Esophagus muscularis mucosa (tissue), 4 donors: ENCODE measurements around the gene DNAH10. TPM values are rescaled to one million over a fixed set of nuclear protein-coding genes. Genes with fewer than 3 reads are reported as not detected.

Source experiments
- DNase-seq: peaks from one replicate; pipeline ENCODE4 v3.0.0-alpha.2; 2017; ENCODE audit errors: extremely low spot score
- H3K27ac ChIP-seq, 4 donors: fragments of 200-600 bp; sonication (generic); replicated peaks in 1 of 4; 1 replicate in 3 of 4; 2 replicates in 1 of 4; pipeline ENCODE4 v1.5.1; 2016 to 2019; ENCODE audit warnings: mild to moderate bottlenecking in 1 of 4
- H3K27me3 ChIP-seq, 4 donors: fragments of 200-600 bp; sonication (generic); one replicate each; pipeline versions ENCODE4 v1.5.1 to v1.6.0; 2016 to 2019
- H3K36me3 ChIP-seq, 4 donors: fragments of 200-600 bp; sonication (generic); one replicate each; pipeline ENCODE4 v1.5.1; 2016 to 2019
- H3K4me1 ChIP-seq, 4 donors: fragments of 200-600 bp; sonication (generic); one replicate each; pipeline ENCODE4 v1.5.1; 2016 to 2019
- H3K4me3 ChIP-seq, 4 donors: fragments of 200-600 bp; sonication (generic); 1 replicate in 2 of 4; 2 replicates in 2 of 4; pipeline ENCODE4 v1.5.1; 2016 to 2019; ENCODE audit warnings: mild to moderate bottlenecking in 4 of 4, moderate library complexity in 1 of 4
- H3K9me3 ChIP-seq, 4 donors: fragments of 200-600 bp; sonication (generic); 1 replicate in 3 of 4; 2 replicates in 1 of 4; pipeline ENCODE4 v1.5.1; 2016 to 2019
- EP300 ChIP-seq: sonication (generic); formaldehyde crosslinking; IDR thresholded peaks from one replicate; pipeline ENCODE4 v1.6.1; 2017; ENCODE audit warnings: antibody characterized with exemption
- POLR2A ChIP-seq: fragments of 450-650 bp; IDR thresholded peaks from one replicate; pipeline ENCODE4 v1.6.1; 2017; ENCODE audit warnings: antibody characterized with exemption, moderate library complexity, mild to moderate bottlenecking, low read depth
- POLR2AphosphoS5 ChIP-seq, 2 donors: sonication (generic); formaldehyde crosslinking; IDR thresholded peaks; one replicate each; pipeline ENCODE4 v1.6.1; 2017; ENCODE audit warnings: antibody characterized with exemption in 2 of 2
- WGBS: methylation state at CpG from one replicate; pipeline ENCODE4 v1.1.5; 2018; 5-methylcytosine and 5-hydroxymethylcytosine counted together
- intact Hi-C: fragments of 100-400 bp; cut with DNase I; formaldehyde crosslinking; loops from one replicate; pipeline ENCODE4 v1.15.1; 2023
- total RNA-seq, 4 donors: library from RNA; depleted of rRNA; stranded (reverse); fragments of >200 nt; gene quantifications; one replicate each; pipeline versions ENCODE4 v1.1.0 to v1.2.1, GENCODE V29; 2016
- TF ChIP-seq, protein P1 (sequence below), 3 experiments: fragments of 200-600 bp in 2 of 3; fragments of 450-650 bp in 1 of 3; sonication (generic) in 2 of 3; IDR thresholded peaks; one replicate each; pipeline ENCODE4 v1.5.1; 2017 to 2019; ENCODE audit warnings: antibody characterized with exemption in 3 of 3, mild to moderate bottlenecking in 2 of 3, moderate library complexity in 1 of 3

The DNAH10 gene
- total RNA-seq, 4 donors from 2014 or later, result 0.06 to 1.3 TPM; not detected in 2

DNA sequence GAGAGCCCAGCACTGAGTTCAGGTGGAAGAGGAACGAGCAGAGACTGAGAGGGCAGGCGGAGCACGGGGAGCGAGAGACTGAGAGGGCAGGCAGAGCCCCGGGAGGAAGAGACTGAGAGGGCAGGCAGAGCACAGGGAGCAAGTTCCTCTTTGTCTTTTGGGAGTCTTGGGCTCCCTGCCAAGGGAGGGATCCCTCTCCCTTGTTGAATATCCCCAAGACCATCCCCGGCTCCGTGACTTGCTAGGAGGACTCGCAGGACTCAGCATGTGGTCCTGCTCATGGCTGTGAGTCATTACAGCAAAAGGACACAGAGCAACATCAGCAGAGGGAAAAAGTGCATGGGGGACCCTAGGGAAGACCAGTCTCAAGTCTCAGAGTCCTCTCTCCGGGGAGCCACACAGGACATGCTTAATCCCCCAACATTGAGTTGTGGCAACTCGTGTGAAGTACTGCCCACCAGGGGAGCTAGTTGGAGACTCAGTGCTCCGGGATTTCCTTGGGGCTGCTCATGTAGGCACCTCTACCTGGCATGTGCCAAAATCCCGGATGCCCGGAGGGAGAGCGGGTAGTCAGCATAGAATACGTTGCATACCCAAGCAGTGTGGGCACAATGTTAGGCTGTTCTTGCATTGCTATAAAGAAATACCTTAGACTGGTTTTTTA, 129.5 kb downstream of the DNAH10 start:
- Histone ChIP-seq H3K27ac (no peak overlapping the region), H3K4me3 (no peak overlapping the region), H3K4me1 (no peaks in the 10 kb centered on the region), H3K9me3 (no peaks in the 10 kb centered on the region), H3K36me3 (no peaks in the 10 kb centered on the region), H3K27me3 (peaks cover 0 to 46% (median 0%) of the 10 kb centered on the region in 4 donors)
- WGBS, result 67% methylated on average over 13 of the region's 15 CpGs
- no peak for DNase-seq
- TF ChIP-seq, protein P1, sequence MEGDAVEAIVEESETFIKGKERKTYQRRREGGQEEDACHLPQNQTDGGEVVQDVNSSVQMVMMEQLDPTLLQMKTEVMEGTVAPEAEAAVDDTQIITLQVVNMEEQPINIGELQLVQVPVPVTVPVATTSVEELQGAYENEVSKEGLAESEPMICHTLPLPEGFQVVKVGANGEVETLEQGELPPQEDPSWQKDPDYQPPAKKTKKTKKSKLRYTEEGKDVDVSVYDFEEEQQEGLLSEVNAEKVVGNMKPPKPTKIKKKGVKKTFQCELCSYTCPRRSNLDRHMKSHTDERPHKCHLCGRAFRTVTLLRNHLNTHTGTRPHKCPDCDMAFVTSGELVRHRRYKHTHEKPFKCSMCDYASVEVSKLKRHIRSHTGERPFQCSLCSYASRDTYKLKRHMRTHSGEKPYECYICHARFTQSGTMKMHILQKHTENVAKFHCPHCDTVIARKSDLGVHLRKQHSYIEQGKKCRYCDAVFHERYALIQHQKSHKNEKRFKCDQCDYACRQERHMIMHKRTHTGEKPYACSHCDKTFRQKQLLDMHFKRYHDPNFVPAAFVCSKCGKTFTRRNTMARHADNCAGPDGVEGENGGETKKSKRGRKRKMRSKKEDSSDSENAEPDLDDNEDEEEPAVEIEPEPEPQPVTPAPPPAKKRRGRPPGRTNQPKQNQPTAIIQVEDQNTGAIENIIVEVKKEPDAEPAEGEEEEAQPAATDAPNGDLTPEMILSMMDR (IDR thresholded peaks at IDR 0.05), result no peak
- no peak for TF ChIP-seq POLR2AphosphoS5 (IDR thresholded peaks at IDR 0.05)
- intact Hi-C loops, result no loop called here

DNA sequence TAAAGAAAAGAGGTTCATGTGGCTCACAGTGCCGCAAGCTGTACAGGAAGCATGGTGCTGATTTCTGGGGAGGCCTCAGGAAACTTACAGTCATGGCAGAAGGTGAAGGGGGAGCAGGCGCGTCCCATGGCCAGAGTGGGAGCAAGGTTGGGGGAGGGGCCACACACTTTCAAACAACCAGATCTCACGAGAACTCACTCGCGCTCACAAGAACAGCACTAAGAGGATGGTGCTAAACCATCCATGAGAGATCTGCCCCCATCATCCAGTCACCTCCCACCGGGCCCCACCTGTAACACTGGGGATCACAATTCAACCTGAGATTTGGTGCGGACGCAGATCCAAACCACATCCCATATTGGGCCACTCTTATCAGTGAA, 130.1 kb downstream of the DNAH10 start:
- H3K4me3 ChIP-seq, result no peak overlapping the region
- DNase-seq, result no peak
- H3K36me3 ChIP-seq, result no peaks in the 10 kb centered on the region
- no peaks in the 10 kb centered on the region for H3K9me3 ChIP-seq
- intact Hi-C loops, result no loop called here
- WGBS, result 85% methylated on average over 9 of the region's 9 CpGs
- peaks cover 0 to 41% (median 0%) of the 10 kb centered on the region in 4 donors for H3K27me3 ChIP-seq
- TF ChIP-seq, protein P1 (IDR thresholded peaks at IDR 0.05), result no peak
- no peak overlapping the region for H3K27ac ChIP-seq
- H3K4me1 ChIP-seq, result no peaks in the 10 kb centered on the region

DNA sequence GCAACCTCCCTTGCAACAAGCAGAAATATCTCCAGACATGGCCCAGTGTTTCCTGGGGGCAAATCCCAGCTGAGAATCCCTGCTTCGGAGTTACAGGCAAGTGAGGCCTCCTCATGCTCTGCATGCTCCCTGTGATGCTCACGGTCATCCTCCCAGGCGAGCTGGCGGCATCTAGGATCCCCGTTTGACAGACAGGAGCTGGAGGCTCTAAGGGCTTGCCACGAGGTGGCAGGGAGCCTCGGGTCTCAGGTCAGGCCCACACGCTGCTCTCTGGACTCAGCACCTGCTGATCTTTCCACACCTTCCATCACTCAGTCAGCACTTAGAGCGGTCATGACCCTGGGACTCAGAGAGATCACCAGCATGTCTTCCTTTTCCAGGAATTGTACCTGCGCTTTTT, 130.8 kb downstream of the DNAH10 start:
- WGBS, result 85% methylated on average over 3 of the region's 10 CpGs
- H3K4me1 ChIP-seq, result no peaks in the 10 kb centered on the region
- no peak for DNase-seq
- peaks cover 0 to 35% (median 0%) of the 10 kb centered on the region in 4 donors for H3K27me3 ChIP-seq
- no peak overlapping the region for H3K4me3 ChIP-seq
- no peaks in the 10 kb centered on the region for H3K9me3 ChIP-seq
- no peak for TF ChIP-seq EP300
- TF ChIP-seq, protein P1 (IDR thresholded peaks at IDR 0.05), result no peak
- no peak for TF ChIP-seq POLR2A
- TF ChIP-seq POLR2AphosphoS5 (IDR thresholded peaks at IDR 0.05), result no peak
- intact Hi-C loops, result no loop called here
- H3K36me3 ChIP-seq, result no peaks in the 10 kb centered on the region
- no peak overlapping the region for H3K27ac ChIP-seq

DNA sequence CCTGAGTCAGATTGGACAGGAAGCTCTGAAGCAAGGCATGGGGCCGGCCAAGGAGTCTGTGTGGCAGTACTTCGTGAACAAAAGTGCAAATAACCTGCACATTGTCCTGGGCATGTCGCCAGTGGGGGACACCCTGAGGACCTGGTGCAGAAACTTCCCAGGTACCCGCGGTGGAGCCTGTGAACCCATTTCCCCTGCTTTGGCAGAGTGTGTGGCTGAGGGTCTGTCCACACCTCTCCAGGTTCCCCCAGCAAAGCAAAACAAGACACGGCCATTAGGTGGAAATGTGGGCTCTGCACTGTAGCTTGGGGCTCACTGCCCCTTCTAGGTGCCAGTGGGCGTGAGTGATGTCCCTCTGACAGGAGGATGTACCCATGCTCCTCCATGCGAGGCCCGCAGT, 131.2 kb downstream of the DNAH10 start:
- Histone ChIP-seq H3K9me3 (no peaks in the 10 kb centered on the region), H3K27ac (no peak overlapping the region), H3K4me1 (no peaks in the 10 kb centered on the region), H3K27me3 (peaks cover 0 to 31% (median 0%) of the 10 kb centered on the region in 4 donors), H3K4me3 (no peak overlapping the region), H3K36me3 (no peaks in the 10 kb centered on the region)
- intact Hi-C loops, result no loop called here
- WGBS, result 72% methylated on average over 4 of the region's 9 CpGs
- TF ChIP-seq, protein P1 (IDR thresholded peaks at IDR 0.05), result no peak
- TF ChIP-seq POLR2AphosphoS5 (IDR thresholded peaks at IDR 0.05) (no peak), EP300 (no peak), POLR2A (no peak)
- DNase-seq, result no peak

DNA sequence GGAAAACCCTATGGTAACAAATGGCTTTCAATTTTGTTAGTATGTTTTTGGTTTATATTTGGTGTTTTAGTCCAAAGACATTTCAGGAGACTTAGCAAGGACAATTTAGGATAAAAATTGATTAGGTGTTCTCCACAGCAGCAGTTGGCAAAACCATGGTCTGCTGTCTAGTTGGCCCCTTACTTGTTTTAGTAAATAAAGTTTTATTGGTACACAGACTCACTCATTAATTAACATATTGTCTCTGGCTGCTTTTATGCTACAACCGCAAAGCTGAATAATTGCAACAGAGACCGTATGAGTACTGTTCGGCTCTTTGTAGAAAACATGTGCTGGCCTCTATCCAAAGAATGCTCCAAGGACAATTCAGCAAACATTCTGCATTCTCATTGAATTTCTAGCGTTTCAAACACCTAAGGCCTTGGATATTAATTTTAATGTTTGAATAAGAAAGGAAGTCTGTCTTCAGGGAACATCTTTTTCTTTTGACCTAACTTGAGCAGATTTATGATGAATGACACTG, 132.8 kb downstream of the DNAH10 start:
- Histone ChIP-seq H3K4me3 (no peak overlapping the region), H3K27ac (no peak overlapping the region), H3K4me1 (no peaks in the 10 kb centered on the region), H3K9me3 (no peaks in the 10 kb centered on the region), H3K27me3 (peaks cover 0 to 35% (median 0%) of the 10 kb centered on the region in 4 donors), H3K36me3 (no peaks in the 10 kb centered on the region)
- WGBS, result 70% methylated on average over 4 of the region's 4 CpGs
- intact Hi-C loops, result no loop called here
- no peak for DNase-seq
- TF ChIP-seq EP300, result no peak
- no peak for TF ChIP-seq POLR2AphosphoS5 (IDR thresholded peaks at IDR 0.05)
- no peak for TF ChIP-seq POLR2A
- TF ChIP-seq, protein P1 (IDR thresholded peaks at IDR 0.05), result no peak
